ENCODE data around the gene PRELP.

DNA sequence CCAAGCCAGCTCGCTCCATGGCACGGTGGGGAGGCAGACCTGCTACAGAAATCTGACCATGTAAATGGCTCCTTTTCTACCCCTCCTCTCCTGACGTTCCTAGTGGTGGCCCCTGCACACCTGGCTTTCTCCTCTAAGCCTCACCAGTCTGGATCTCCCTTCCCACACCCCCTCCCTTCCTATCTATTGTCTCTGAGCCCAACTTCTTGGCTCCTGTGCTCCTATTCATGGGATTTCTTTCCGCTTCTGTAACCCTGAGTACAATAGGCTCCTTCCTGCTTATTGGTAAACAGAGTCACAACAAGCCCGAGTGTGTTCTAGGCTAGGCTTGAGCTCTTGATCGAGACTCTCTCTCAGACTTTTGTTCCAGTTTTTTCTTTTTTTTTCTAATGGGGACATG is 35.9 kb downstream of the PRELP start:
- TF ChIP-seq POLR2A (IDR thresholded peaks at IDR 0.05; ENCODE audit: extremely low read depth, insufficient read length), result no peak
- TF ChIP-seq, protein P1, sequence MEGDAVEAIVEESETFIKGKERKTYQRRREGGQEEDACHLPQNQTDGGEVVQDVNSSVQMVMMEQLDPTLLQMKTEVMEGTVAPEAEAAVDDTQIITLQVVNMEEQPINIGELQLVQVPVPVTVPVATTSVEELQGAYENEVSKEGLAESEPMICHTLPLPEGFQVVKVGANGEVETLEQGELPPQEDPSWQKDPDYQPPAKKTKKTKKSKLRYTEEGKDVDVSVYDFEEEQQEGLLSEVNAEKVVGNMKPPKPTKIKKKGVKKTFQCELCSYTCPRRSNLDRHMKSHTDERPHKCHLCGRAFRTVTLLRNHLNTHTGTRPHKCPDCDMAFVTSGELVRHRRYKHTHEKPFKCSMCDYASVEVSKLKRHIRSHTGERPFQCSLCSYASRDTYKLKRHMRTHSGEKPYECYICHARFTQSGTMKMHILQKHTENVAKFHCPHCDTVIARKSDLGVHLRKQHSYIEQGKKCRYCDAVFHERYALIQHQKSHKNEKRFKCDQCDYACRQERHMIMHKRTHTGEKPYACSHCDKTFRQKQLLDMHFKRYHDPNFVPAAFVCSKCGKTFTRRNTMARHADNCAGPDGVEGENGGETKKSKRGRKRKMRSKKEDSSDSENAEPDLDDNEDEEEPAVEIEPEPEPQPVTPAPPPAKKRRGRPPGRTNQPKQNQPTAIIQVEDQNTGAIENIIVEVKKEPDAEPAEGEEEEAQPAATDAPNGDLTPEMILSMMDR (IDR thresholded peaks at IDR 0.05; ENCODE audit: low read depth, low read length), result no peak
- TF ChIP-seq, protein P2, sequence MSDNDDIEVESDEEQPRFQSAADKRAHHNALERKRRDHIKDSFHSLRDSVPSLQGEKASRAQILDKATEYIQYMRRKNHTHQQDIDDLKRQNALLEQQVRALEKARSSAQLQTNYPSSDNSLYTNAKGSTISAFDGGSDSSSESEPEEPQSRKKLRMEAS (IDR thresholded peaks at IDR 0.05; ENCODE audit: low read depth, low read length), result no peak

Measured in NB4 (cell line).